Heart right ventricle (tissue), 16 donors: ENCODE measurements around the gene RASGEF1C. TPM values are rescaled to one million over a fixed set of nuclear protein-coding genes. Genes with fewer than 3 reads are reported as not detected.

Experiments
- ATAC-seq, 8 donors: fragments of 200-7000 bp; cut with Tn5 transposase; one replicate each; pipeline ENCODE4 v1.9.1; 2020; ENCODE audit warnings: mild to moderate bottlenecking in 8 of 8, moderate library complexity in 8 of 8, moderate number of reproducible peaks in 1 of 8
- DNase-seq, 2 donors: peaks; one replicate each; pipeline ENCODE4 v3.0.0-alpha.2; 2020
- H3K27ac ChIP-seq, 10 donors: fragments of 200-600 bp; sonication (generic) in 2 of 10; one replicate each; pipeline versions ENCODE4 v1.5.0 to v1.8.0; 2020 to 2022; ENCODE audit warnings: mild to moderate bottlenecking in 3 of 10
- H3K27me3 ChIP-seq, 7 donors: fragments of 200-600 bp; one replicate each; pipeline ENCODE4 v1.8.0; 2021 to 2022; ENCODE audit warnings: mild to moderate bottlenecking in 2 of 7
- H3K36me3 ChIP-seq, 9 donors: fragments of 200-600 bp; sonication (generic) in 1 of 9; one replicate each; pipeline versions ENCODE4 v1.5.0 to v1.8.0; 2020 to 2022; ENCODE audit warnings: mild to moderate bottlenecking in 2 of 9
- H3K4me1 ChIP-seq, 9 donors: fragments of 200-600 bp; sonication (generic) in 1 of 9; one replicate each; pipeline versions ENCODE4 v1.5.0 to v1.8.0; 2020 to 2022; ENCODE audit warnings: mild to moderate bottlenecking in 4 of 9
- H3K4me3 ChIP-seq, 10 donors: fragments of 200-600 bp; sonication (generic) in 2 of 10; one replicate each; pipeline versions ENCODE4 v1.5.0 to v1.8.0; 2020 to 2022; ENCODE audit warnings: mild to moderate bottlenecking in 7 of 10, moderate library complexity in 2 of 10
- H3K9me3 ChIP-seq, 11 donors: fragments of 200-600 bp in 10 of 11; sonication (generic) in 2 of 11; one replicate each; pipeline versions ENCODE4 v1.5.0 to v1.8.0; 2013 to 2022; ENCODE audit warnings: mild to moderate bottlenecking in 2 of 11, control low read depth in 1 of 11, moderate library complexity in 1 of 11
- CTCF ChIP-seq, 9 donors: fragments of 200-600 bp; sonication (generic) in 2 of 9; IDR thresholded peaks; one replicate each; pipeline versions ENCODE4 v1.5.0 to v1.8.0; 2021 to 2022; ENCODE audit warnings: antibody characterized with exemption in 9 of 9, mild to moderate bottlenecking in 5 of 9, moderate library complexity in 1 of 9
- WGBS, 2 donors: extraction: QIAGEN DNeasy Blood & Tissue Kit; methylation state at CpG; one replicate each; pipeline ENCODE4 v1.1.7; 2013; ENCODE audit warnings: inconsistent platforms in 1 of 2; 5-methylcytosine and 5-hydroxymethylcytosine counted together
- intact Hi-C, 10 donors: fragments of 100-400 bp; cut with DNase I; formaldehyde crosslinking; loops; one replicate each; pipeline versions ENCODE4 v1.11.1 to v1.14.2; 2022
- polyA plus RNA-seq, 2 donors: library from polyadenylated mRNA; stranded (reverse); fragments of 200-250 nt; gene quantifications; one replicate each; pipeline ENCODE4 v1.2.3, GENCODE V29; 2013
- total RNA-seq, 10 donors: library from RNA; stranded (reverse); fragmentation: NEBNext Ultra II Directional in 3 of 10; extraction: Animal tissue kit (Norgen Biotek cat#: 25700) in 3 of 10; gene quantifications; one replicate each; pipeline versions ENCODE4 v1.2.1 to v1.2.4, GENCODE V29; 2021 to 2023
- donor health status: Arrhythmogenic right ventricular cardiomyopathy.
- donor health status: ischemic (EF 13 %, LVEDD 7.1; RV severe dilation, severe dysfunction).
- donor health status: healthy with polysubstance abuse.
- donor health status: DM: no; HTN: yes; CAD: no.
- donor health status: DM: no; HTN: no; CAD: no.
- donor health status: ischemic (EF 25% LVEDD 6.9; RV normal size, moderate dysfunction).
- donor health status: ischemic (EF 25% LVEDD 5.7; RV mildly dilated, moderate dysfunction).
- donor health status: healthy.
- donor health status: DM: yes; HTN: yes; CAD: no.
- donor health status: Ischemic cardiomyopathy.
- donor health status: ischemic (EF 35%, LVEDD 5.7; RV mildly dilated, moderate dysfunction).
- donor health status: nonischemic (EF 11% LVEDD 7.7; RV severe dilation, severe dysfunction).
- donor health status: DM: yes; HTN: yes; CAD: no.
- donor health status: PGD.
- donor health status: ischemic (EF 29% LVEDD 5.4; RV normal size, mild dysfunction).
- donor health status: nonischemic (EF 23%, LVEDD 6.1; RV moderate dilation, normal function).

Gene RASGEF1C
- total and polyA plus RNA-seq, 12 donors, result 0.17 to 0.59 (median 0.26) TPM; not detected in 6

GRCh38 chr5:180172447-180173197, 36.4 kb downstream of the RASGEF1C start:
- H3K36me3 ChIP-seq, result no peaks in the 10 kb centered on the region
- peak overlapping the region in 1 of 10 donors; percentile 1 for H3K27ac ChIP-seq
- peak in 4 of 8 donors; percentile 27 to 53 (median 36) for ATAC-seq
- no peak for TF ChIP-seq CTCF (IDR thresholded peaks at IDR 0.05)
- WGBS, 2 donors, result 53 to 56% methylated on average over 11 of the region's 11 CpGs
- no peak overlapping the region for H3K4me3 ChIP-seq
- DNase-seq, result peak; percentile 28 to 51
- no peaks in the 10 kb centered on the region for H3K9me3 ChIP-seq
- peaks cover 0 to 31% (median 11%) of the 10 kb centered on the region in 9 donors for H3K4me1 ChIP-seq
- intact Hi-C loops, result no loop called here
- H3K27me3 ChIP-seq, result peaks cover 0 to 8% (median 4%) of the 10 kb centered on the region in 7 donors

- no peak overlapping the region for H3K4me3 ChIP-seq
- ATAC-seq (peak in 6 of 8 donors; percentile 20 to 57 (median 38)), DNase-seq (no peak)
- no peaks in the 10 kb centered on the region for H3K36me3 ChIP-seq
- peaks cover 0 to 8% (median 4%) of the 10 kb centered on the region in 7 donors for H3K27me3 ChIP-seq
- intact Hi-C loops, result no loop called here
- H3K4me1 ChIP-seq, result peaks cover 0 to 24% (median 9%) of the 10 kb centered on the region in 9 donors
- no peaks in the 10 kb centered on the region for H3K9me3 ChIP-seq
- no peak for TF ChIP-seq CTCF (IDR thresholded peaks at IDR 0.05)
- 69 to 79% methylated on average over 14 of the region's 14 CpGs for WGBS, 2 donors
- no peak overlapping the region for H3K27ac ChIP-seq
These were observed 37.4 kb downstream of the RASGEF1C start for GRCh38 chr5:180171568-180172094.

GRCh38 chr5:180170810-180171567, 38.0 kb downstream of the RASGEF1C start:
- 78 to 80% methylated on average over 19 of the region's 19 CpGs for WGBS, 2 donors
- no peaks in the 10 kb centered on the region for H3K9me3 ChIP-seq
- ATAC-seq (peak in 1 of 8 donors; percentile 7), DNase-seq (no peak)
- peaks cover 0 to 8% (median 4%) of the 10 kb centered on the region in 7 donors for H3K27me3 ChIP-seq
- TF ChIP-seq CTCF (IDR thresholded peaks at IDR 0.05), result no peak
- H3K27ac ChIP-seq, result peak overlapping the region in 2 of 10 donors; percentile 22
- intact Hi-C loops, result no loop called here
- H3K4me3 ChIP-seq, result no peak overlapping the region
- peaks cover 0 to 24% (median 9%) of the 10 kb centered on the region in 9 donors for H3K4me1 ChIP-seq
- no peaks in the 10 kb centered on the region for H3K36me3 ChIP-seq

- 54 to 56% methylated on average over 32 of the region's 32 CpGs for WGBS, 2 donors
- DNase-seq (no peak), ATAC-seq (peak in 5 of 8 donors; percentile 39 to 65 (median 50))
- peaks cover 0 to 8% (median 4%) of the 10 kb centered on the region in 7 donors for H3K27me3 ChIP-seq
- intact Hi-C loops, result no loop called here
- H3K27ac ChIP-seq, result peak overlapping the region in 2 of 10 donors; percentile 22
- H3K36me3 ChIP-seq, result no peaks in the 10 kb centered on the region
- peaks cover 0 to 24% (median 9%) of the 10 kb centered on the region in 9 donors for H3K4me1 ChIP-seq
- no peak overlapping the region for H3K4me3 ChIP-seq
- TF ChIP-seq CTCF (IDR thresholded peaks at IDR 0.05), result no peak
- H3K9me3 ChIP-seq, result no peaks in the 10 kb centered on the region
These were observed 38.8 kb downstream of the RASGEF1C start for GRCh38 chr5:180170106-180170809.
